HepG2 (cell line): Measurements from ENCODE around the gene SLC36A1. TPM values are rescaled to one million over a fixed set of nuclear protein-coding genes. Genes with fewer than 3 reads are reported as not detected.

Experiments
- AHR ChIP-seq: IDR thresholded peaks from 2 replicates; pipeline ENCODE4 v1.6.1; 2018; ENCODE audit warnings: missing genetic modification reagents, missing compliant biosample characterization
- BRD4 ChIP-seq: sonication (generic); formaldehyde crosslinking; IDR thresholded peaks from 2 replicates; pipeline ENCODE4 v1.4.0; 2020; ENCODE audit warnings: missing genetic modification reagents
- E2F2 ChIP-seq: sonication (generic); formaldehyde crosslinking; IDR thresholded peaks from 2 replicates; pipeline ENCODE4 v1.4.0; 2020; ENCODE audit warnings: missing genetic modification reagents, borderline replicate concordance
- EHMT2 ChIP-seq: fragments of 200-600 bp; sonication (generic); IDR thresholded peaks from 2 replicates; pipeline ENCODE4 v1.7.0; 2017; ENCODE audit warnings: antibody characterized with exemption, low read depth, low read length, borderline replicate concordance
- HHEX ChIP-seq: IDR thresholded peaks from 2 replicates; pipeline ENCODE4 v1.6.1; 2016; ENCODE audit warnings: control low read depth
- KDM2A ChIP-seq: sonication (generic); formaldehyde crosslinking; IDR thresholded peaks from 2 replicates; pipeline ENCODE4 v1.4.0; 2020; ENCODE audit warnings: low read depth, missing genetic modification reagents, borderline replicate concordance
- NFYC ChIP-seq: IDR thresholded peaks from 2 replicates; pipeline ENCODE4 v1.6.1; 2016; ENCODE audit warnings: missing genetic modification reagents, missing compliant biosample characterization
- THAP8 ChIP-seq: sonication (generic); formaldehyde crosslinking; IDR thresholded peaks from 2 replicates; pipeline ENCODE4 v1.5.1; 2020; ENCODE audit warnings: missing genetic modification reagents, mild to moderate bottlenecking, borderline replicate concordance
- ZBTB39 ChIP-seq: sonication (generic); formaldehyde crosslinking; IDR thresholded peaks from 2 replicates; pipeline ENCODE4 v1.5.0; 2020; ENCODE audit warnings: missing genetic modification reagents
- ZNF225 ChIP-seq: sonication (generic); formaldehyde crosslinking; IDR thresholded peaks from 2 replicates; pipeline ENCODE4 v1.4.0; 2020; ENCODE audit warnings: mild to moderate bottlenecking, missing genetic modification reagents
- ZNF333 ChIP-seq: sonication (generic); formaldehyde crosslinking; IDR thresholded peaks from 2 replicates; pipeline ENCODE4 v1.4.0; 2020; ENCODE audit warnings: mild to moderate bottlenecking, missing genetic modification reagents, borderline replicate concordance
- ZNF414 ChIP-seq: sonication (generic); formaldehyde crosslinking; IDR thresholded peaks from 2 replicates; pipeline ENCODE4 v1.5.0; 2020; ENCODE audit warnings: missing genetic modification reagents
- ZNF672 ChIP-seq: sonication (generic); formaldehyde crosslinking; IDR thresholded peaks from 2 replicates; pipeline ENCODE4 v1.8.1; 2022; ENCODE audit warnings: missing genetic modification reagents
- ZNF7 ChIP-seq: IDR thresholded peaks from 2 replicates; pipeline ENCODE4 v1.6.1; 2016; ENCODE audit warnings: missing biosample characterization, missing genetic modification reagents
- ZSCAN20 ChIP-seq: sonication (generic); formaldehyde crosslinking; IDR thresholded peaks from 2 replicates; pipeline ENCODE4 v1.4.0; 2020; ENCODE audit warnings: missing genetic modification reagents, mild to moderate bottlenecking, borderline replicate concordance
- ZSCAN21 ChIP-seq: sonication (generic); formaldehyde crosslinking; IDR thresholded peaks from 2 replicates; pipeline ENCODE4 v1.8.0; 2022; ENCODE audit warnings: mild to moderate bottlenecking, missing genetic modification reagents, moderate library complexity, borderline replicate concordance
- polyA plus RNA-seq, 8 experiments: library from polyadenylated mRNA; depleted of rRNA in 3 of 8; stranded (reverse) in 7 of 8; unstranded in 1 of 8; fragments of >200 nt; fragmentation: Illumina TruSeq in 4 of 8; extraction: Trizol in 4 of 8; gene quantifications; 2 replicates each; pipeline versions ENCODE4 v1.2.1 to v1.2.3, GENCODE V29; 2011 to 2016; ENCODE audit warnings: low read depth in 4 of 8, missing spikeins in 1 of 8, mixed read lengths in 1 of 8; ENCODE audit not compliant: insufficient read depth in 1 of 8
- total RNA-seq, 5 experiments: library from RNA; depleted of rRNA; stranded (reverse); fragments of >200 nt; fragmentation: Illumina TruSeq; extraction: Trizol; gene quantifications; 2 replicates each; pipeline ENCODE4 v1.2.3, GENCODE V29; 2016; ENCODE audit warnings: low read depth in 1 of 5
- TF ChIP-seq, protein P1 (sequence below): sonication (generic); formaldehyde crosslinking; IDR thresholded peaks from 2 replicates; pipeline ENCODE4 v1.4.0; 2020; ENCODE audit warnings: missing genetic modification reagents

Gene SLC36A1
- total and polyA plus RNA-seq, 2 of the 13 experiments (the other 11 are each of a cell fraction or from before 2014, with no cell fraction given): 8.0 to 8.9 TPM

DNA sequence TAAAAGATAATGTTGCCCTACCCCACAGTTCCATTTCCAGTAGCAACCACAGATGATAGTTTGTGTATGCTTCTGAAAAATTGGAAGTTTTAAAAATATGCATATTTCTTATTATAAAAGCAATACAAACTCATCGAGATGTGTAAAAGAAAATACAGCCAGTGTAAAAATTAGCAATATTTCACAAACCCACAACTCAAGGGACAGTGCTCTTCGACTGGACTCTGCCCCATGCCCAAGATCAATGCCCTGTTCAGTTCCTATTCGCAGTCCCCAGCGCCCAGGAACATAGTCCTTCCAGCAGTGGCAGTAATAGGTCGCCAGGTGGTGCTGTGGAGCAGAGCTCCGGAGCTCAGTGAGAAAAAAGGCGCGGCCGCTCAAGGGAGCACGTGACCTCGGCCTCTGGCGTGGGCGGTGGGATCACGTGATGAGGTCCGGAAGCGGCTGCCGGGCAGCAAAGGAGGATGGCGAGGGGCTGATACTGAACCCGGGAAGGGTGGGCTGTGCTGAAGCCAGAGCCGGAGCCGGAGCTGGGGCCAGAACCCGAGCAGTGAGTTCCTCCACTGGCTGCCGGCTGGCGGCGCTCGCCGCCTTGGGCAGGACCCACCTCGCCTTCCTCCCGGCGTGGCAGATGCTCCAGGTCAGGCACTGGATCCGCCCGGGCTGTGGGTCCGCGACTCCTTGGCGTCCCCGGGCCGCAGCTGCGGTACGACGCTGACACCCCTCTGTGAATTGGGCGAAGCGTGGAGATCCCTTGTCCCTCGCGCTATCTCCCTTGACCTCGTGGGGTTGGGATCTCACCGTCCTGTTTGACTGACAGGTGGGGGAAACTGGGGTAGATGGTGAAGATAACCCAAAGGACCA is at the start of gene SLC36A1 (continued):
- TF ChIP-seq ZNF414 (CRISPR knock-in tag) (peak; percentile 55; the same call in 1 of the 2 replicates), HHEX (no peak), BRD4 (no peak), ZNF333 (CRISPR knock-in tag) (no peak; the same call in 1 of the 2 replicates), ZNF672 (CRISPR knock-in tag) (no peak), KDM2A (CRISPR knock-in tag) (peak; percentile 92), ZSCAN21 (CRISPR knock-in tag) (peak; percentile 61; the same call in 1 of the 2 replicates), THAP8 (peak; percentile 78; the same call in 1 of the 2 replicates), NFYC (CRISPR knock-in tag) (no peak), ZNF225 (CRISPR knock-in tag) (peak; percentile 66; the same call in 1 of the 2 replicates), ZSCAN20 (CRISPR knock-in tag) (no peak), ZBTB39 (CRISPR knock-in tag) (no peak), E2F2 (0 out of 2 replicates have a peak, but pooled peaks have one; percentile 15), AHR (CRISPR knock-in tag) (peak; percentile 80; the same call in 1 of the 2 replicates), ZNF7 (CRISPR knock-in tag) (no peak), EHMT2 (no peak)
- TF ChIP-seq, protein P1, sequence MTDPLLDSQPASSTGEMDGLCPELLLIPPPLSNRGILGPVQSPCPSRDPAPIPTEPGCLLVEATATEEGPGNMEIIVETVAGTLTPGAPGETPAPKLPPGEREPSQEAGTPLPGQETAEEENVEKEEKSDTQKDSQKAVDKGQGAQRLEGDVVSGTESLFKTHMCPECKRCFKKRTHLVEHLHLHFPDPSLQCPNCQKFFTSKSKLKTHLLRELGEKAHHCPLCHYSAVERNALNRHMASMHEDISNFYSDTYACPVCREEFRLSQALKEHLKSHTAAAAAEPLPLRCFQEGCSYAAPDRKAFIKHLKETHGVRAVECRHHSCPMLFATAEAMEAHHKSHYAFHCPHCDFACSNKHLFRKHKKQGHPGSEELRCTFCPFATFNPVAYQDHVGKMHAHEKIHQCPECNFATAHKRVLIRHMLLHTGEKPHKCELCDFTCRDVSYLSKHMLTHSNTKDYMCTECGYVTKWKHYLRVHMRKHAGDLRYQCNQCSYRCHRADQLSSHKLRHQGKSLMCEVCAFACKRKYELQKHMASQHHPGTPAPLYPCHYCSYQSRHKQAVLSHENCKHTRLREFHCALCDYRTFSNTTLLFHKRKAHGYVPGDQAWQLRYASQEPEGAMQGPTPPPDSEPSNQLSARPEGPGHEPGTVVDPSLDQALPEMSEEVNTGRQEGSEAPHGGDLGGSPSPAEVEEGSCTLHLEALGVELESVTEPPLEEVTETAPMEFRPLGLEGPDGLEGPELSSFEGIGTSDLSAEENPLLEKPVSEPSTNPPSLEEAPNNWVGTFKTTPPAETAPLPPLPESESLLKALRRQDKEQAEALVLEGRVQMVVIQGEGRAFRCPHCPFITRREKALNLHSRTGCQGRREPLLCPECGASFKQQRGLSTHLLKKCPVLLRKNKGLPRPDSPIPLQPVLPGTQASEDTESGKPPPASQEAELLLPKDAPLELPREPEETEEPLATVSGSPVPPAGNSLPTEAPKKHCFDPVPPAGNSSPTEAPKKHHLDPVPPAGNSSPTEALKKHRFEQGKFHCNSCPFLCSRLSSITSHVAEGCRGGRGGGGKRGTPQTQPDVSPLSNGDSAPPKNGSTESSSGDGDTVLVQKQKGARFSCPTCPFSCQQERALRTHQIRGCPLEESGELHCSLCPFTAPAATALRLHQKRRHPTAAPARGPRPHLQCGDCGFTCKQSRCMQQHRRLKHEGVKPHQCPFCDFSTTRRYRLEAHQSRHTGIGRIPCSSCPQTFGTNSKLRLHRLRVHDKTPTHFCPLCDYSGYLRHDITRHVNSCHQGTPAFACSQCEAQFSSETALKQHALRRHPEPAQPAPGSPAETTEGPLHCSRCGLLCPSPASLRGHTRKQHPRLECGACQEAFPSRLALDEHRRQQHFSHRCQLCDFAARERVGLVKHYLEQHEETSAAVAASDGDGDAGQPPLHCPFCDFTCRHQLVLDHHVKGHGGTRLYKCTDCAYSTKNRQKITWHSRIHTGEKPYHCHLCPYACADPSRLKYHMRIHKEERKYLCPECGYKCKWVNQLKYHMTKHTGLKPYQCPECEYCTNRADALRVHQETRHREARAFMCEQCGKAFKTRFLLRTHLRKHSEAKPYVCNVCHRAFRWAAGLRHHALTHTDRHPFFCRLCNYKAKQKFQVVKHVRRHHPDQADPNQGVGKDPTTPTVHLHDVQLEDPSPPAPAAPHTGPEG: no peak
